HG03378 (cell line): Measurements from ENCODE around the gene ZFP36.
A peak's percentile ranks its signal among the peaks of the same experiment; 100 is the strongest.

Experiments used
- ATAC-seq: cut with Tn5 transposase; IDR thresholded peaks from one replicate; pipeline ENCODE4 v1.9.1; 2021; ENCODE audit warnings: mild to moderate bottlenecking, moderate library complexity; ENCODE audit not compliant: unreplicated experiment

ZFP36 gene

DNA sequence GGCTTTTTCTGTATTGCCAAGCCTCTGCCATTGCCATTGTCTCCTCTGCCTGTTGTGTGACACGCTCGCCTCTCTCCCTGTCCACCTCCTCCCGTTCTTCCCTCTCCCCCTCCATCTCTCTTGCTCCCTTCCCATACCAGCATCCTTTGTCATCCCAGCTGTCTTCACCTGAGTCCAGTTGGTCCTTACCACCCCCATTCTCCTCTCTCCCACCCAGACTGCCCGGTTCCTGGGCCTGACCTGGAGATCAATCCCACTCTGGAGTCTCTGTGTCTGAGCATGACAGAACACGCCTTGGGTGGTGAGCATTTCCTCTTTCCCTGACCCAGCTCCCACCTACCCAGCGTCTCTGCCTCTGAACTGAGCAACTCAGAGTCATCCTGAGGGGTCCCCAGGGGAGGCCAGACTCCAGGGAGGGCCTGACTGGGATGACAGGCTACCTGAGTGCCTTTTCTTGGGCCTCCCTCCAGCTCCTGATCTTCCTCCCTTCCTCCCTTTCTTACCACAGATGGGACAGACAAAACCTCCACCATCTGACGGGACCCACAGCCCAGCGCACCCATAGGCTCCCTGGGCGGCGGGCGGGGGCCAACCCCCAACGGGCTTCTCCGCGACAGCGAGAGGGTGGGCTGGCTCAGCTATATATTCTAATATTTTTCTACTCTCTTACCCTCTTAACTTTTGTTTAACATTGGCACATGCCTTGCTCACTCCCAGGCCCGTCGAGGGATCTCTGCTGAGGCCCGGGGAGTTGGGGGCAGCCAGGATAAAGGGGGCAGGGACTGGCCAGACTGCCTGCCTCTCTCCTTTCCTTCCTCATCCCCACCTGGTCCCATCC, 23.4 kb upstream of the ZFP36 start:
- ATAC-seq, result no peak

DNA sequence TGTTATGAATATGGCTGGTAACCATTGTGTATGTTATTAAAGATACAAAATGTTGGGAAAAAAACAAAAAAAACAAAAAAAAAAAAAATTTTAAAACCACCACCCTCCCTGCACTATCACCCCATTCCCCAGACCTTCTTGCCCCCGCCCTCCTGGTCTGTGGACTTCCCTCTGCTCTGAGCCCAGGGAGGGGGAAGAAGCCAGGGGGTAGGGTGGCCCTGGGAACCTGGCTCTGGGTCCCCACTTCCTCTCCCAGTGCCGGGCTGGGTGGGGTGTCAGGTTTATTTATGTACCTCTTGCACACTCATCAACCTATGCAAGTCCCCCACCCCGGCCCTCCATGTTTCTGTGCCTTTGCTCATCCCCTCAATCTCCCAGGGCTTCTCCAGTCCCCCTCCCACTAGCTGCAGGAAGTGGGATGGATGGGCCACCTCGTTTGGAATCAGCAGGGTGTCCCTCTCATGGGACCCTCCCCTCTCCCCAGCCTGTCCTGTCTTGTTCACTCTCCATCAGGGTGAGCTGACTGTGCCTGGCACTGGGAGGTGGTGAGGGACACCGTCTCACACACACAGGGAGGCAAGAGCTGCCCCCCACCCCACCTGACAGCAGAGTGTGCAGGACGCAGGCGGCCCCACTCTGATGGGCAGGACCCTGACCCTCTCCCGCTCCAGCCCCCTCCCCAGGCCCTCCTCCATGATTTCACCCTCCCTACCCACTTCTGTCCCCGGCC, 21.6 kb upstream of the ZFP36 start:
- ATAC-seq, result no peak

DNA sequence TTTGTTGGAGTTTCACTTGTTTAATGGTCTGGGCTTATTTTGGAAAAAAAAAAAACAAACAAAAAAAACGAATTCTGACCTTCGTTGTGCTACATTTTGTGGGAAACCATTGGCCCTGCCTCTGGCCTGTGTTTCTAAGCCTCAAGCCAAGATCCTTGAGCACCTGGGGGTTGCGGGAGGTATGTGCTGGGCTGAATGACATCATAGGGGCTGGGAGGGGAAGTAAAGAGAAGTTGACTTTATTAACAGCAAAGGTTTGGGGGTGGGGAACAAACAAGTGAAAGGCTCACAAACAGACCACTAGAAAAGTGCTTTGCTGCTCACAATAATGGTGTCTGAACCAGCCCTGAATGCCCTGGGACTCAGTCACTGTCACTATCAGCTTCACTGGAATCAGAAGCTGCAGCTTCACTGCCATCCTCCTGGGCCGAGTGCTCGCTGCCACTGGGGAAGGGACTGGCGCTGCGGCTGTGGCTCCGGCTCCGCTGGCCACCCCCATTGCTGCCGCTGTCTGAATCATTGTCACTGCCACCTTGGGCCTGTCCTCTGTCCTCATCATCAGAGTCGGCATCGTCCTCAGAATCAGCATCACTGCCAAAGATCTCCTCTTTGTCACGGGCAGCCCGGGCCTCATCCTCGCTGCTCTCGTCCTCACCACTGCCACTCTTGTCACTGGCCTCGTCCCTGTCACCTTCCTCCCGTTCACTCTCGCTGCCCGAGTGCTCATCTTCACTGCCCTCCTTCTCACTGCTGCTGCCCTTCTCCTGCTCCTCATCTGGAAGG, 20.8 kb upstream of the ZFP36 start:
- no peak for ATAC-seq

DNA sequence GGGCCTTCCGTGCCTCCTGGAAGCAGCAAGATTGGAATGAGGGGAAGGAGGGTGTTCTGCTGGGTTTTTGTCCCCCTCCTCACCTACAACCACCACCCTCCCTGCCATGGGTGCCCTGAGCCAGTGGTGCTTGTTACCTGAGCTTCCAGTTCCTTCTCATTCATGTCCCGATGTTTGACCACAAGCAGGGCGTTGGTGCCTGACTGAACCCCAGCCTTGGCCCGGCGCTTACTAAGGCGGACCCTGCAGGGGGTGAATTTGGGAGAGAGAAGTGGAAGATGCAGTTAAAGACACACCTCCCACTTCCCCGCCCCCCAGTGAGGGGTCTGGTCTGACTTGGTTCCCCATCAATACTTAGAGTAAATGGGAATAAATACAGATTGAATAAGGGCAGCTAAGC, 20.1 kb upstream of the ZFP36 start:
- no peak for ATAC-seq

DNA sequence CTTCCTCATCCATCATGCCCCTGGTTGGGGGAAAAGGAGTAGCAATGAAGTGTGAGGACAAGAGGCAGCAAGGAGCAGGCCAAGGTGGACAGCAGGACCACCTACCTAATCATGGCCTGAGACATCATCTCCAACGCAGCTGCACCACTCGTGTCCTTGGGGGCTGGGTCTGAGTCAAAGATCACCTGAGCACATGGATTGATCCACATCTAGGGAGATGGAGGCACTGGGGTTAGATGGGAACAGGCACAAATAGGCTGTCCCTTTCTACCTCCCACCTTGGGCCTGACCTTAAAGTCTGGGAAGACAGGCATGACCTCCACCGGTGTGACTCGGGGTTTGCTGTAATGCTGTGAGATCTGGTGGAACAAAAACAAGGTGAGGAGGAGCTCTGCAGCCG, 18.0 kb upstream of the ZFP36 start:
- ATAC-seq, result no peak

DNA sequence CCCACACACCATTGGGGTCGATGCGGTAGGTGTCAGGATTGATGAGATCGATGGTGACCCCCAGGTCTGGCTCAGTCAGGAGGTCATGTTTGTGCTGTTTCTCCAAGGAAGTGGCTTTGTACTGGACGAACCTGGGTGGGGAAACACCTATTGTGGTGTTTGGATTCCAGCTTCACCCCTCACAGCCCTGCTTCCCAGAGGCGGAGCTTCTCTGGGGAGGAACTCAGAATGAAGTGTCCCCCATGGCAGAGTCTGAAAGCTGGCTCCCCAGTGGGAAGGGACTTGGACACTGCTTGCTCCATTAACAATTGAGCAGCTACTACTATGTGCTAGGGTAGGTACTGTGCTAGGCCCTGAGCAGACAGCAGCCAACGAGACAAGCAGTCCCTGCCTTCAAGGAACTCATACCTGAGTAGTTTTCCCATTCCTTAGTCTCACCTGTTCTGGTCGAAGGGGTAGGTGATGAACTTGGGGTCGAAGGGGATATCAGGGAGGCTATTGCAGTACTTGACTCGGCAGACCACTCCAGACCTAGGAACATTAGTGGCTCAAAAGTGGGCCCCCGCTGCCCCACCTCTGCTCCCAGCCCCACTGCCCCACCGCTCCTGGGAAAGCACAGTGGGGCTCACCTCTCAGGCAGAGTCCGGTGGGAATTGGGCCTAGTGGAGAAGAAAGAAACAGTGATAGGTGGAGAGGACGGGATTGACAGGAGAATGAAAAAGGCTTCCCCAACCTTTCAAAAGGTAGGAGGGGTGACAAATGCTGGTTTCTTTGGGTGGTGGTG, 16.8 kb upstream of the ZFP36 start:
- no peak for ATAC-seq

DNA sequence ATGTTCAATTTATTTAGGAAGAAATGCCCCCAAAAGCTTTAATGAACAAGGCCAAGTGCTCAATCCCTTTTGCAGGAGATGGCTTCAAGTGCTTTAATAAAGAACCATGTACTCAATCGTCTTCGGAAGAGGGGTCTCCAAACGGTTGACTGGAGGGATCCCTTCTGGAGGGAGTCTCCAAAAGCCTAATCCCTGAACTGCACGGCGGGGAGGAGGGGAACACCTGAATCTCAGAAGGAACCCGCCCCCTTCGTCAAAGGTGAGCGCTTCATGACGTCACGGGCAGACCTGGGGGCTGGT, 16.2 kb upstream of the ZFP36 start:
- no peak for ATAC-seq

DNA sequence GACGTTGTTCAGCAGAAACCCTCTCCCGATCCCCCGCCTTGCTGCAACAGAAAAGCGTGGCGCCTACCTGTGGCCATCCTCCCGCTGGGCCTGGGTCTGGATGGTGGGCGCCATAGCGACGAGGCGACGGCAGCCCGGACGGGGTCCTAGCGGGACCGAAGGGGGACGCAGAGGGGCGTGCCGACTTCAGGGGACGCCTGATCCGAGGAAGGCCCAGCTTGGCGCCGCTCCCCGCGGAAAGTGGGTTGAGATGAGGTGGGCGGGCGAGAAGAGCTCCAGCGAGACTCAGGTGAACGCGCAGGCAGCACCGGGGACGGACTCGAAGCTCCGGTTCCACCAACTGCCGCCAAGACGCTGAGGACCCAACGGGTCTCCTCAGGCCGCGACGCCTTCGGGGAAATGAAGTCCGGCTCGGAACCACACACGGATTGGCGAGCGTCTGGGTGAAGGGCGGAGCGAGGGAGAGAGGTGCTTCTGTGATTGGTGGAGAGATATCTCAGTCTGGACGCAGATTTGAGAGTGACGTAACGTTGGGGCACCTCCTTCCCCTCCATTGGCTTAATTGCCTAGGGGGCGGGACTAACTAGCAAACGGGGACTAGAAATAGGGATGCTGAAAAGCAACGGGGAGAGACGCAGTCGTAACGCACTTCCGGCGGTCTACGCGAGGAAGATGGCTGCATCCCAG, 15.8 kb upstream of the ZFP36 start, which contains the start of the genes MED29 and PAF1:
Gene MED29, plus strand, starts transcription at position 628 of the 687 bp plus-strand sequence. Its CDS starts 45 bp downstream, at position 673.
Gene PAF1, minus strand, starts transcription at position 356 of the 687 bp plus-strand sequence. Its CDS starts 242 bp downstream, at position 114.
- ATAC-seq, result peak; percentile 92

DNA sequence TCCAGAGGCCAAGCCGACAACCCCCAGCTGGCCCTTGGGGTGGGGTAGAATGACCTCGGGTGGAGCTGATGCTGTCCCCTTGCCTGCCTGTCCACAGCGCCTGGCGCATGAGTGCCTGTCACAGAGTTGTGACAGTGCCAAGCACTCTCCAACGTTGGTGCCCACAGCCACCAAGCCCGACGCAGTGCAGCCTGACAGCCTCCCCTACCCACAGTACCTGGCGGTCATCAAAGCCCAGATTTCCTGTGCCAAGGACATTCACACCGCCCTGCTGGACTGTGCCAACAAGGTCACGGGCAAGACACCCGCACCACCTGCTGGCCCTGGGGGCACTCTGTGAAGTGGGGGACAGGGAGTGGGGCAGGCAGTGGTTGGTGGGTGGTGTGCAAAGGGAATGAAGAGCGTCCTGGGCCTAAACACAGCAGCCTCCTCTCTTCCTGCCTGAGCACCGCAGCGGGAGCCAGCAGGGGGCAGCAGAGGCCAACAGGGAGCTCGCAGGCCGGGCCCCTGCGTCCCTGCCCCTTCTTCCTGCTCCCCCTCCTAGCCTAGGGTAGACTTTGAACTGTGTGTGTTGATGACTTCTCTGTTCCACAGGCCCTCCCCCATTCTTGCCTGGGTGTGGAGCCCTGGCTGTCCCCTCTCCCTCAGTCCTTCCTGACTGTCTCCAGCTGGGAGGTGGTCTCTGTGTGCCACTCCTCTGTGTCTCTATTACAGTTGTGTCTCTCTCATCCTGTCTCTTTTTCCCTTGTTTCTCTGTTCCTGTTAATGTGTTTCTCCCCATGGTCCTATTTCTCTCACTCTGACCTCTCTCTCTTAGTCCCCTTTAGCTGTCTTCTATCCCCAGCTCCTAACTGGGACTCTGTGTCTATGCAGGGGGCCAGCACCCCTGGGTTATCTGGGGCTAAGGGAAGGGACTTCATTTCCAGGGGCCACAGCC, 9.0 kb upstream of the ZFP36 start:
- ATAC-seq, result no peak

DNA sequence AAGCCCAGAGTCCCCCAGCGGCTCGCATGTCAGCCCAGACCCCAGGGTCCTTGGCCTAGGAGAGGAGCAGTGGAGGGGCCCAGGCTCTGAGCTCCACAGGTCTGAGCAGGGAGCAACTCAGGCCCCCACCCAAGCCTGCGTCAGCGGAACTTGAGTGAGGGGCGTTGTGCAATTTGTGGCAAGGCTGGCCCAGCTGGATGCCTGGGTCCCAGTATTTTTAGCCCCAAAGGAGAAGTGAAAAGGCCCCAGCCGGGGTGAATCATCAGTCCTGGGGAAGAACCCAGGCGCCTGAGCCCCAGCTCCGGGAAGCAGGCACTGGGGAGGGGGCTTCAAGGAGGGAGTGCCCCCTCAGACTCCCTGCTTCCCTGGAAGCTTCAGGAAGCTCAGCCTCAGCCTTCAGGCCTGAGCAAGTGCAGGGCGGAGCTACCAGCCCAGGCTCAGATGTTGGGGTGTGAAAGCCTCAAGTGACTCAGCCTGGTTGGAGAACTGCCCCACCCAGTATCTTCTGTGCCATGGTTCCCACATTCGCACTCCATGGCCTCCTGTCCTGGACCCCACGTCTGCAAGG, 8.3 kb upstream of the ZFP36 start:
- ATAC-seq, result no peak

DNA sequence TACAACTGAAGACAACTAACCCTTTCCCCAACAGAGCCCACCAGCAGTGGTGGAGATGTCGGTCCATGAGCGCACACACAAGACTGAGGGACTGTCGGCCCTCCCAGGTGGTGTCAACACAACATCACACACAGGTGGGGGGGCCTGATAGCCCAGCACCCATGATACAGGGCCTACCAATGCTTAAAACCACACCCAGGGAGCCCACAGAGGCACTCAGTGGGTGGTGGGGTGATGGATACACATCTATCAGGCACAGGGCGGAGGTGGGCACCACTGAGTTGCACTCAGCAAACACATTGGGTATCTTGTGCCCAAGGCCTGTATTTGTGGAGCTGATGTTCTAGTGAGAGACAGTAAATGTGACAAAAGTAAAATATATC, 7.0 kb upstream of the ZFP36 start:
- no peak for ATAC-seq

DNA sequence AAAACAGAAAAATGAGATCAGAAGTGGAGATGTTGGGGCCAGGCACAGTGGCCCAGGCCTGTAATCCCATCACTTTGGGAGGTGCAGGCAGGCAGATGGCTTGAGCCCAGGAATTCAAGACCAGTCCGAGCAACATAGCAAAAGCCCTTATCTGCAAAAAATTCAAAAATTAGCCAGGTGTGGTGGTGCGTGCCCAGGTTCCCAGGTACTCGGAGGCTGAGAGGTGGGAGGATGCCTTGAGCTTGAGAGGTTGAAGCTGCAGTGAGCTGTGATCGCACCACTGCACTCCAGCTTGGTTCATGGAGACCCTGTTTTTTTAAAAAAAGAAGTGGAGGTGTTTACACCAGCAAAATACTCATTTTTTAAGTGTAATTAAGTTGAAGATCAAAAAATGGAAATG, 6.6 kb upstream of the ZFP36 start:
- no peak for ATAC-seq

DNA sequence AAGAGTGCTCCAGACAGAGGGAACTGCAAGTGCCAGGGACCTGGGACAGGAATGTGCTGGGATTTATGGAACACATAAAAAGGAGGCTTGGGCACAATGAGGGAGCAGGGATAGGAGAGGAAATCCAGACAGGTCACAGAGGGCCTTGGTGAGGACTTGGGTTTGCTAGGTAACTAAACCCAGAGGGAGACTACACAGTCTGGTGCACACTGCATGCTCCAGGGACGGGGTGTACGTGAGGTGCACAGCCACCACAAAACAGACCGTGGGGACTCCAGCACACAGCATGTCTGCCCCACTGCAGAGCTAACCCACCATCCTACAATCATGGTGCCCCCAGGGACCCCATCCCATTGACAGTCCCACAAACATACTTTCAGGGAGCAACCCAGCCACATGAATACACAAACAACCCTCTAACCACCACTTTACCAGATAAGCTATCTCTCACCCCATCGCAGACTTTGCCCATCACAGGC, 5.5 kb upstream of the ZFP36 start:
- no peak for ATAC-seq

DNA sequence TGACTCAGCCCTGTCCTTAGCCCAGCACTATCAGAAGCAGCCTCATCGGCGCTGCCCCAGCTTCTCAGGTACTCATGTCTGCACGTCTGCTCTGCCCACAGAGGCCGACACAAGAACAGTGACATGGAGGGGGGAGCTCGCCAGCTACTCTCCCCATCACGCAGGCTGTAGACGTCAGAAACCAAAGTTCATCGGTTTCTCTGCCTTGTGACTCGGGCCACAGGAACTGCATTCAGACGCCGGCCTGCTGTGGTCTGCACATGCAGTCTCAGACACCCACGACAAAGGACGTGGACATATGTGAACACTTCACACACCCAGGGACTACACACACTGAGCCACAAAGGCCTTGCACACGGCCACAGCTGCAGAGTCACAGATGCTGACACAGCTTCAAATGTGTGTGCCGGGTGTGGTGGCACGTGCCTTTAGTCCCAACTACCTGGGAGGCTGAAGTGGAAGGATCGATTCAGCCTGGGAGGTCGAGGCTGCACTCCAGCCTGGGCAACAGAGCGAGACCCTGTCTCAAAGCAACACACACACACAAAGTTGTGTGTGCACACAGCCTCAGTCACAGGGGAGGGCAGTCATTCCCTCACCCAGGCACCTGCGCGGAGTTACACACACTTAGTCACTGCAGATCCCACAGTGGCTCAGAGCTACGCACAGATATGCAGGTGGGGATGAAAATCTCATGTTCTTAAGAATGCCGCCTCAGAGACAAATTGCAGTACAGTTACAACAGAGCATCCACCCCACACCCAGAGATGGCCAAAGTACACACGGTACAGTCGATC, 4.9 kb upstream of the ZFP36 start:
- ATAC-seq, result peak; percentile 20

DNA sequence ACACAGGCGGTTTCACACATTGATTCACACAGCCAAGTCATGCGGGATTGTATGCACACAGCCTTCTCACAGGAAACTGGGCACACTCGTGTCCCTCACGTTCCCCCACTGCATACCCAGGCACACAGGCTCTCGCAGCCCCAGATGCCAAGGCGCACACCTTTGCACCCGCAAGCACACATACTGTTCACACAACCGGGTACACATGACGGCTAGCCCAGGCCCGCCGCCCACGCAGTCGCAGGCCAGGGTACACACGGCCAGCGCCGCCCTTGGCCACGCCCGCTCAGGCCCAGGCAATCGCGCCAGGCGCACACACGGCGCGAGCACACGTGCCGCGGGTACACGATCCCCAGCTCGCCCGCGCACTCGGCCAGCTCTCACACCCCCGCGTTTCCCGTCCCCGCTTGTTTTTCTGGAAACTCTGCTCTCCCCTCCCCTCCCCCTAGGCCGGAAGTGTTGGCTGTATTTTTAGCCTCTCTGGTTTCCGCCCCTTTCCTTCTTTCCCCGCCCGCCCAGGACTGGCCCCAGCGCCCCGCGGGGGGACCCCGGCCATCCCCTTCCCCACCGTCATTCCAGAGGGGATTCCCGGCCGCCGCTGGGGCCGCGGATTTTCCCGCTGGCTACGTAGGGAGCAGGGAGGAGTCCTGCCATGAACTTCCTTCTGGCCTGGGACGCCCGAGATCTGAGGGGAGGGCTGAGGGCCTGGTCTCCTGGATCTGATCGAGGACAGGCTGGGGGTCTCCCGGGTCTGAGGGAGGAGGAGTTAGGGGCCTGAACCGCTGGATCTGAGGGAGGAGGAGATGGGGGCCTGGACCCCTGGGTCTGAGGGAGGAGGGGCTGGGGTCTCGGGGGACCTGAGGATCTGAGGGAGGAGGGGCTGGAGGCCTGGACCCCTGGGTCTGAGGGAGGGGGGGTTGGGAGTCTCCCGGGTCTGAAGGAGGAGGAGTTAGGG, 4.0 kb upstream of the ZFP36 start:
- peak; percentile 14 for ATAC-seq
